GM12892 (cell line): ENCODE results near the gene PGAM1.

Experiments used
- POLR2A ChIP-seq: IDR thresholded peaks from 2 replicates; pipeline ENCODE4 v1.6.1; 2011; ENCODE audit warnings: low read depth, low read length, control low read depth
- POLR2AphosphoS5 ChIP-seq: IDR thresholded peaks from 2 replicates; pipeline ENCODE4 v1.6.1; 2011; ENCODE audit warnings: low read depth, low read length, control low read depth

DNA sequence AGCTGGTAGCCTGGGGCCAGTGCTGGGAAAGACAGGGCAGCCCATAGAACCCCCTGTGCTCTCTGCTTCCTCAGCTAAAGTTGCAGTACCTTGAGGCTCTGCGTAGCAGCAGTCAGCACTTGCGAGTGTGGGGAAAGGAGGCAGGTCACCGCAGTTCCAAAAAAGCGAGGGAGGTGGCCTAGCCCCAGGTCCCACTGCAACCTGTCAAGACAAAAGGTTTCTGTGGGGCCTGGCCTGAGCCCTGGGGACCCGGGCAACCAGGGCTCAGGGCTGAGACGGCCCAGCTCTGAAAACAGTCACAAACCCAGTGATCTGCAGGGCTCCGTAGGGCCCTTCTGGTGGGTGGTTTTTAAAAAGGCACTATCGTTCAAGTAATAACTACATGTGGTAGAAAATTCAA is 44.4 kb upstream of the PGAM1 start:
- TF ChIP-seq POLR2AphosphoS5 (no peak), POLR2A (no peak)
